PFSK-1 (cell line): Measurements from ENCODE around the gene PTPRO.

ENCODE experiments used
- POLR2AphosphoS5 ChIP-seq: IDR thresholded peaks from 2 replicates; pipeline ENCODE4 v1.6.1; 2012; ENCODE audit warnings: low read depth, mild to moderate bottlenecking, control low read depth, low read length, moderate library complexity
- SIN3A ChIP-seq: IDR thresholded peaks from 2 replicates; pipeline ENCODE4 v1.6.1; 2012; ENCODE audit warnings: mild to moderate bottlenecking, low read length, moderate library complexity, borderline replicate concordance; ENCODE audit not compliant: insufficient read depth
- TAF1 ChIP-seq: IDR thresholded peaks from 2 replicates; pipeline ENCODE4 v1.6.1; 2012; ENCODE audit warnings: low read length, control low read depth, borderline replicate concordance; ENCODE audit not compliant: insufficient read depth
- TF ChIP-seq, protein P1 (sequence below), 2 experiments: IDR thresholded peaks; 2 replicates each; pipeline versions ENCODE4 v1.6.1 to v1.8.0; 2011 to 2012; ENCODE audit warnings: low read depth in 2 of 2, low read length in 2 of 2, control low read depth in 1 of 2, inconsistent platforms in 1 of 2, mild to moderate bottlenecking in 1 of 2, moderate library complexity in 1 of 2; ENCODE audit not compliant: insufficient read depth in 1 of 2

DNA sequence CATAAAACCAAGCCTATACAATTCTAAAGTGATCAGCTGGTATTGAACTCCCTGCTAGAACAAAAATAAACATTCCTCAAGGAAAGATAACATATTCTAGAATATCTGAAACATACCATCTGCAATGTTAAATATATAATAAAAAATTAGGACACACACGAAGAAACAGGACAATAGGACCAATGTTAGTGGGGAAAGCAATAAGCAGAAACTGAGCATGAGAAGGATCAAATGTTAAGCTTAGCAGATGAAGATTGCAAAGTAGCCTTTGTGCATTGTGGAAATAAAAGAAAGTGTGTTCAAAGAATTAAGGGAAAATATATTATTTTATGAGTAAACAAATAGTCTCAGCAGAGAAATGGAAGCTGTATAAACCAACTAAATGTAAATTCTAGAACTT is 286.1 kb downstream of the PTPRO start:
- TF ChIP-seq POLR2AphosphoS5 (no peak), TAF1 (no peak), SIN3A (no peak)
- TF ChIP-seq, protein P1, sequence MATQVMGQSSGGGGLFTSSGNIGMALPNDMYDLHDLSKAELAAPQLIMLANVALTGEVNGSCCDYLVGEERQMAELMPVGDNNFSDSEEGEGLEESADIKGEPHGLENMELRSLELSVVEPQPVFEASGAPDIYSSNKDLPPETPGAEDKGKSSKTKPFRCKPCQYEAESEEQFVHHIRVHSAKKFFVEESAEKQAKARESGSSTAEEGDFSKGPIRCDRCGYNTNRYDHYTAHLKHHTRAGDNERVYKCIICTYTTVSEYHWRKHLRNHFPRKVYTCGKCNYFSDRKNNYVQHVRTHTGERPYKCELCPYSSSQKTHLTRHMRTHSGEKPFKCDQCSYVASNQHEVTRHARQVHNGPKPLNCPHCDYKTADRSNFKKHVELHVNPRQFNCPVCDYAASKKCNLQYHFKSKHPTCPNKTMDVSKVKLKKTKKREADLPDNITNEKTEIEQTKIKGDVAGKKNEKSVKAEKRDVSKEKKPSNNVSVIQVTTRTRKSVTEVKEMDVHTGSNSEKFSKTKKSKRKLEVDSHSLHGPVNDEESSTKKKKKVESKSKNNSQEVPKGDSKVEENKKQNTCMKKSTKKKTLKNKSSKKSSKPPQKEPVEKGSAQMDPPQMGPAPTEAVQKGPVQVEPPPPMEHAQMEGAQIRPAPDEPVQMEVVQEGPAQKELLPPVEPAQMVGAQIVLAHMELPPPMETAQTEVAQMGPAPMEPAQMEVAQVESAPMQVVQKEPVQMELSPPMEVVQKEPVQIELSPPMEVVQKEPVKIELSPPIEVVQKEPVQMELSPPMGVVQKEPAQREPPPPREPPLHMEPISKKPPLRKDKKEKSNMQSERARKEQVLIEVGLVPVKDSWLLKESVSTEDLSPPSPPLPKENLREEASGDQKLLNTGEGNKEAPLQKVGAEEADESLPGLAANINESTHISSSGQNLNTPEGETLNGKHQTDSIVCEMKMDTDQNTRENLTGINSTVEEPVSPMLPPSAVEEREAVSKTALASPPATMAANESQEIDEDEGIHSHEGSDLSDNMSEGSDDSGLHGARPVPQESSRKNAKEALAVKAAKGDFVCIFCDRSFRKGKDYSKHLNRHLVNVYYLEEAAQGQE (IDR thresholded peaks at IDR 0.05; ENCODE audit: insufficient read depth in 1 of 2, low read depth in 2 of 2, low read length in 2 of 2) = no peak
